Activated CD4-positive, CD25-positive, alpha-beta regulatory T cell treated with anti-CD3 and anti-CD28 coated beads, Interleukin-2, amount 50 U/mL, for 24 hours (primary cell): ENCODE data around the gene OR51B4.
"Not testable (repeated sequence)": the region's sequence is repeated elsewhere in the genome, so short reads cannot be mapped to it uniquely, and the experiment has no call there.

Experiments used
- ATAC-seq, 2 donors: fragments of 150-1000 bp; cut with Tn5 transposase; one replicate each; pipeline ENCODE4 v1.10.0; 2021; ENCODE audit warnings: mild to moderate bottlenecking in 1 of 2, moderate library complexity in 1 of 2

The OR51B4 gene

DNA sequence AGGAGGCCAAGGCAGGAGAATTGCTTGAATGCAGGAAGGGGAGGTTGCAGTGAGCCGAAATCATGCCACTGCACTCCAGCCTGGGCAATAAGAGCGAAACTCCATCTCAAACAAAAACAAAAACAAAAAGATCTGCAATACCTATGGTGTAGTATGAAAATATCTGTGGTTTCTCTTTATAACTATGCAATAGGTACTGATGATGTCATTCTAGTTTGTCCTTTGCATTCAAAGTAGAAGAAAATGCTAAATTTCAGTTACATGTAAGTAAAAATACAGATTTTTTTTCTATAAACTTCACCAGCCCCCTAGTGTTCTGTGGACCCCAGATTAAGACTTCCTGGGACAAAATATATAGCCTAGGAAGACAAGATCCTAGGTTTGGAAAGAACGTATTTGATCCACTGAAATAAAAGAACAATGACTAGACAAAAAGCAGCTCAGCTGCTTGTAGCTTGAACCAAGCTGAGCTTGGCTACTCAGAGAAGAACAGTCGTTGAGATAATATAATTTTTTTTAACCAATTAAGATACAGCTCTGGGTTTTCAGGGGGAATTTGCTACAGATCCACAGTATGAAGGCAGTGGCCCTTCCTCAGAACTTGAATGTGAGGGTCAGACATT, 29.2 kb downstream of the OR51B4 start:
- no peak for ATAC-seq

GRCh38 chr11:5269715-5270147, 32.0 kb downstream of the OR51B4 start, which contains the start of gene HBE1:
HBE1 (minus strand) TSS chr11:5269945; CDS start chr11:5269890, 55 bp downstream.
- ATAC-seq, result no peak

GRCh38 chr11:5267033-5267563, 34.6 kb downstream of the OR51B4 start:
- no peak for ATAC-seq

- ATAC-seq, result no peak
Observed at GRCh38 chr11:5266609-5267008, 35.1 kb downstream of the OR51B4 start.

DNA sequence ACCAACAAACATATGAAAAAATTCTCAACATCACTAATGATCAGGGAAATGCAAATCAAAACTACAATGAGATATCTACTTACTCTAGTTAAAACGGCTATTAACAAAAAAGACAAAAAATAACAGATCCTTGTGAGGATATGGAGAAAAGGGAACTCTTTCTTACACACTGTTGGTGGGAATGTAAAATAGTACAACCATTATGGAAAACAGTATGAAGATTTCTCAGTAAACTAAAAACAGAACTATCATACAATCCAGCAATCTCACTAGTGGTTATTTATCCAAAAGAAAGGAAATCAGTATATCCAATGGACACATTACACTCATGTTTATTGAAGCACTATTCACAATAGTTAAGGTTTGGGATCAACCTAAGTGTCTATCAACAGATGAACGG, 35.9 kb downstream of the OR51B4 start:
- ATAC-seq, result no peak

- ATAC-seq, result no peak
Observed at GRCh38 chr11:5258543-5259262, 43.0 kb downstream of the OR51B4 start.

DNA sequence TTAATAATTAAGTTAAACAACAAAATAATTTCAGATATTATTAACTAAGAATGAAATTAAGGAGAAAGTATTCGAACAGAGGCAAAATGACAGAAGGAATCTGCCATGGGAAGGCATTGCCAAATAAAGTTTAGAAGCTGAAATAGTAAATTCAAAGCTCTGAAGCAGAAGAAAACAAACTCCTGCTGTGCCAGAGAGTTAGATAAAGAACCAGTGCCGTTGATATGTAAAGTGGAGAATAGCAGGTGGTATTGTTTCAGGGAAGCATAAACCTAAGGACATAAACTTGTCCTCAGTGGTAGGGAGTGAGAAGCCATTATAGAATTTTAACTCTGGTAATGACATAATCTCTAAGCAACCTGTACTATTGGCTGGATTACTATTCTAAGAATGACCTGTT, 44.5 kb downstream of the OR51B4 start:
- ATAC-seq, result no peak

DNA sequence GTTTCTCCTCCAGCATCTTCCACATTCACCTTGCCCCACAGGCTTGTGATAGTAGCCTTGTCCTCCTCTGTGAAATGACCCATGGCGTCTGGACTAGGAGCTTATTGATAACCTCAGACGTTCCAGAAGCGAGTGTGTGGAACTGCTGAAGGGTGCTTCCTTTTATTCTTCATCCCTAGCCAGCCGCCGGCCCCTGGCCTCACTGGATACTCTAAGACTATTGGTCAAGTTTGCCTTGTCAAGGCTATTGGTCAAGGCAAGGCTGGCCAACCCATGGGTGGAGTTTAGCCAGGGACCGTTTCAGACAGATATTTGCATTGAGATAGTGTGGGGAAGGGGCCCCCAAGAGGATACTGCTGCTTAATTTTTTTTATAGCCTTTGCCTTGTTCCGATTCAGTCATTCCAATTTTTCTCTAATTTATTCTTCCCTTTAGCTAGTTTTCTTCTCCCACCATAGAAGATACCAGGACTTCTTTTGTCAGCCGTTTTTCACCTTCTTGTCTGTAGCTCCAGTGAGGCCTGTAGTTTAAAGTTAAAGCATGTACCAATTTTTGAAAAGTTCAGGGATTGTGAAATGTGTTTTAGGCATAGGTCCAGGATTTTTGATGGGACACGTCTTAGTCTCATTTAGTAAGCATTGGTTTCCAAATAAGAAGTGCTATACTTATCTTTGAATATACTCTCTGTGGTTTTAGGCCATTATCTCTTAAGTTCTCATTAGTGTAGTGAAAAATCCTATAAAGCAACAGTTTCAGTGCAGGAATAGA, 46.9 kb downstream of the OR51B4 start, which contains the start of gene HBG2:
TSS of gene HBG2 (minus strand) at position 136 of the 768 bp plus-strand sequence. CDS start at position 83, 53 bp downstream.
- ATAC-seq, result not testable (repeated sequence)

DNA sequence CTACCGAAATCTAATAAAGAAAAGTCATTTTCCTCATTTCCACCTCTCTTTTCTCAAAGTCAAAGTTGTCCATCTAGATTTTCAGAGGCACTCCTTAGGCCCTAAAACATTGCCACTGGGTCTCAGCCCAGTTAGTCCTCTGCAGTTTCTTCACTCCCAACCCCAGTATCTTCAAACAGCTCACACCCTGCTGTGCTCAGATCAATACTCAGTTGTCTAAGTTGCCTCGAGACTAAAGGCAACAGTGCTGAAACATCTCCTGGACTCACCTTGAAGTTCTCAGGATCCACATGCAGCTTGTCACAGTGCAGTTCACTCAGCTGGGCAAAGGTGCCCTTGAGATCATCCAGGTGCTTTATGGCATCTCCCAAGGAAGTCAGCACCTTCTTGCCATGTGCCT, 47.7 kb downstream of the OR51B4 start:
- not testable (repeated sequence) for ATAC-seq

GRCh38 chr11:5253440-5253839, 48.3 kb downstream of the OR51B4 start:
- not testable (repeated sequence) for ATAC-seq

DNA sequence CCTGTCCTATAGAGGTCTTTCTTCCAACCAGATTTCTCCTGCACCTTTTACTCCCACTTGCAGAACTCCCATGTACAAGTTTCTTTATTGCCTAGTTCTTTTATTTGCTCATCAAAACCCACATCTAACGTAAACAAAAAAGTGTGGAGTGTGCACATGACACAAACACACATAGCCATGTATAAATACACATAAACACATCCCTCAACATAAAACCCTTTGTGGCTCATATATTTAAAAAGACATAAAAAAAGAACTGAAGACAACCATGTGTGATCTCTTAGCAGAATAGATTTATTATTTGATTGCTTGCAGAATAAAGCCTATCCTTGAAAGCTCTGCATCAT, 48.9 kb downstream of the OR51B4 start:
- no peak for ATAC-seq

GRCh38 chr11:5252192-5252918, 49.4 kb downstream of the OR51B4 start:
- ATAC-seq, result no peak

DNA sequence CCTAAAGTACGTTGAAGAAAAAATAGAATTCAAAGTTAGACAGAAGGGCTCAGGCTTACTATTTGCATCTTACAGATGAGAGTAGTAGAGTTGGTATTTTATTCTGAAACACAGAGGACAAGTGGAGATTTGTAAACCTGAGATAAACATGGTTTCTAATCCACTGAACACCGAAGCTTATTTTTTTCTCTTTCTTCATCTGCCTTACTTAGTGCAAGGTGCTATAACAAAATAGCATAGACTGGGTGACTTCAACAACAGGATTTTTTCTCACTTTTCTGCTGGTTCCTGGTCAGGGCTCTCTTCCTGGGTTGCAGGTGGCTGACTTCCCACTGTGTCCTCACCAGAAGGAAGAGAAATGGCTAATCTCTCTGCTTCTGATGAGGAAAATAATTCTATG, 50.0 kb downstream of the OR51B4 start:
- no peak for ATAC-seq
